NCI-H2029 (cell line): ENCODE data around the gene CATSPER2.
"Not testable (repeated sequence)": the region's sequence is repeated elsewhere in the genome, so short reads cannot be mapped to it uniquely, and the experiment has no call there.

Source experiments
- DNase-seq: peaks from one replicate; lab custom pipeline; 2025; lab: John Stamatoyannopoulos, UW

Gene CATSPER2

GRCh38 chr15:43648649-43649429 lies at the start of gene CATSPER2:
Gene CATSPER2 (minus strand): TSS chr15:43648844. CDS start chr15:43648061, 783 bp downstream.
- no peak for DNase-seq

GRCh38 chr15:43693148-43694022 lies 44.7 kb upstream of the CATSPER2 start, which contains the start of gene CKMT1A:
Gene CKMT1A (plus strand): TSS chr15:43693859. CDS start chr15:43694051, 192 bp downstream.
- not testable (repeated sequence) for DNase-seq

- not testable (repeated sequence) for DNase-seq
Observed at GRCh38 chr15:43692679-43693078, 44.0 kb upstream of the CATSPER2 start.

GRCh38 chr15:43689604-43690301 lies 41.1 kb upstream of the CATSPER2 start:
- DNase-seq = not testable (repeated sequence)

- DNase-seq = not testable (repeated sequence)
Observed at GRCh38 chr15:43674175-43674574, 25.5 kb upstream of the CATSPER2 start.

- DNase-seq = not testable (repeated sequence)
Observed at GRCh38 chr15:43666177-43666576, 17.5 kb upstream of the CATSPER2 start.

GRCh38 chr15:43663333-43663732 lies 14.7 kb upstream of the CATSPER2 start:
- not testable (repeated sequence) for DNase-seq

GRCh38 chr15:43662293-43662692 lies 13.6 kb upstream of the CATSPER2 start:
- DNase-seq = not testable (repeated sequence)

GRCh38 chr15:43659727-43660126 lies 11.1 kb upstream of the CATSPER2 start:
- DNase-seq = not testable (repeated sequence)

- DNase-seq = not testable (repeated sequence)
Observed at GRCh38 chr15:43649430-43649926, 834 bp upstream of the CATSPER2 start.

- DNase-seq = not testable (repeated sequence)
Observed at GRCh38 chr15:43638464-43639204, 10.0 kb downstream of the CATSPER2 start.

GRCh38 chr15:43626937-43627336 lies 21.7 kb downstream of the CATSPER2 start:
- not testable (repeated sequence) for DNase-seq

- no peak for DNase-seq
Observed at GRCh38 chr15:43625106-43625505, 23.5 kb downstream of the CATSPER2 start.

- DNase-seq = not testable (repeated sequence)
Observed at GRCh38 chr15:43622068-43622799, 26.4 kb downstream of the CATSPER2 start.

- not testable (repeated sequence) for DNase-seq
Observed at GRCh38 chr15:43618700-43619099, 29.9 kb downstream of the CATSPER2 start, which contains the start of gene STRC. Gene STRC (minus strand): TSS chr15:43618800. CDS start chr15:43618722, 78 bp downstream.

- DNase-seq = not testable (repeated sequence)
Observed at GRCh38 chr15:43617750-43618149, 30.9 kb downstream of the CATSPER2 start.

GRCh38 chr15:43602233-43602632 lies 46.4 kb downstream of the CATSPER2 start:
- not testable (repeated sequence) for DNase-seq

GRCh38 chr15:43600200-43600599 lies 48.4 kb downstream of the CATSPER2 start:
- not testable (repeated sequence) for DNase-seq

- DNase-seq = not testable (repeated sequence)
Observed at GRCh38 chr15:43599131-43599530, 49.5 kb downstream of the CATSPER2 start.
